CD4-positive, alpha-beta T cell treated with Interleukin-15 for 4 hours (primary cell): ENCODE measurements around the gene FAM120B.

Source experiments
- DNase-seq: peaks from one replicate; pipeline ENCODE4 v3.0.0-alpha.2; 2020; ENCODE audit warnings: low spot score

Gene FAM120B

DNA sequence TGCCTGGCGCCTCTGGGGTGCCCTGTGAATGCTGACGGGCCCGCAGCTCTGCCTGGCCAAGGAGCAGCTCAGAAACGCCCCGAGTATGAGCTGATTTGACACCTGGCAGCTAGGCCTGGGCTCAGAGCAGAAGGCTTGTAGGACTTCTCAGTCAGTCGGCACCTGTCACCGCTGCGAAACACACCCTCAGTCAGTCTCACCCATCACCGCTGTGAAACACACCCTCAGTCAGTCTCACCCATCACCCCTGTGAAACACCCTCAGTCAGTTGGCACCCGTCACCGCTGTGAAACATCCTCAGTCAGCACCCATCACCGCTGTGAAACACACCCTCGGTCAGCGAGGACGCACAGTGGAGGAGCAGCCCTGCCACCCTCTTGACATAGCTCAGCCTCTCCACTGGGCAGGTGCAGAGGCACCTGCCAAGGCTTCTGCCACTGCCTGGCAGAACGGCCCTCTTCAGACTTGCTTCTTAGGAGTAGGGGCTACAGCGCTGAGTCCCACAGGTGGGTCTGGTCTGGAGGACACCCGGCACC, 137.6 kb downstream of the FAM120B start:
- peak; percentile 9 for DNase-seq

DNA sequence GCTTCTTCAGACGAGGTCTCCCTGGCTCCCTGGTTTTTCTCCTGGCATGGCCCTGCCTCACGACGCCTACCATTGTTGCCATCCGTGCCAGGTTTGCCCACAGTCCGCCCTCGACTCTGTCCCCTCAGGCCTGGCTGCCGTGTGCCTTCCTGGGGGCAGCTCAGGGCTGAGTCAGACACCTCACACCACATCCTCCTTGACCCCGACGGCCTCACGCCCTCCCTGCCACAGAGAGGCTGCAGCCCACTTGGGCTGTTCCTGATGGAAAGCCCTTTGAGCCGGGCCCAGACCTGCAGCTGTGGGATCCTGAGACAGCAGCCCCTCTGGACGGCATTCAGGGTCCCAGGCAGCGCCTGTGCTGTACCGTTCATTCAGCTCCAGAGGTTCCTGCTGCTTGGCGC, 138.3 kb downstream of the FAM120B start:
- no peak for DNase-seq

GRCh38 chr6:170445487-170445886, 138.9 kb downstream of the FAM120B start:
- no peak for DNase-seq

- DNase-seq: no peak
Measured at GRCh38 chr6:170445971-170446370, 139.4 kb downstream of the FAM120B start.

DNA sequence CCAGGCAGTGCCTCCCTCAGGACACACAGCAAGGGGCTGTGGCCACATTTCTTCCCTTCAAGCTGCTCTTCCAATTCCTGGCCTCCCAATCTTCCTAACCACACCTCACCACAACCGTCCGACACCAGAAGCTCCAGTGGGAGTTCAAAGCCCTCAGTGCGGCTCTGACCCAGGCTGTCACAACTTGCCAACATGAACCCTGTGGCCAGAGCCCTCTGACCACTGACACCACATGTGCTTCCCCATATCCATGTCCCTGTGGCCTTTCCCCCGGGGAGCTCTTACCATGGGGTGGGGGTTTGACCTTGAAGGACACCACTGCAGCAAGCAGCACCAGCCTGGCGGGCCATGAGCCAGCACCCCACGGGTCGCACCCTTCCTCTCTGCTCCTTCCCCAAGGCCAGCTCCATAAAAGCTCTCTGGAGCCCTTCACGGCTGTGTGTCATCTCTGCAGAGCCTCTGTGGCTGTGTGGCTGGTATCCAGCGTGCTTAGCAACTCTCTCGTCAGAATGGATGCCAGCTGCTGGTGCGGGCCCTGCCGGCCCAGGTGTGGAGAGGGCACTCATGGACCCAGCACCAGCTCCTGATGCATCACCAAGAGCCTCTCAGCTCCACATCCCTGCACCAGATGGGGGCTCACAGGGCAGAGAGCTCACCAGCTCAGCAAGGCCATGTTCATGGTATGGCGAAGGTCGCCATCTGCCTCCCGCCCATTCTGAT, 140.4 kb downstream of the FAM120B start:
- DNase-seq: no peak

GRCh38 chr6:170447561-170447930, 141.0 kb downstream of the FAM120B start:
- DNase-seq: no peak

- DNase-seq: no peak
Measured at GRCh38 chr6:170448317-170448716, 141.8 kb downstream of the FAM120B start.

DNA sequence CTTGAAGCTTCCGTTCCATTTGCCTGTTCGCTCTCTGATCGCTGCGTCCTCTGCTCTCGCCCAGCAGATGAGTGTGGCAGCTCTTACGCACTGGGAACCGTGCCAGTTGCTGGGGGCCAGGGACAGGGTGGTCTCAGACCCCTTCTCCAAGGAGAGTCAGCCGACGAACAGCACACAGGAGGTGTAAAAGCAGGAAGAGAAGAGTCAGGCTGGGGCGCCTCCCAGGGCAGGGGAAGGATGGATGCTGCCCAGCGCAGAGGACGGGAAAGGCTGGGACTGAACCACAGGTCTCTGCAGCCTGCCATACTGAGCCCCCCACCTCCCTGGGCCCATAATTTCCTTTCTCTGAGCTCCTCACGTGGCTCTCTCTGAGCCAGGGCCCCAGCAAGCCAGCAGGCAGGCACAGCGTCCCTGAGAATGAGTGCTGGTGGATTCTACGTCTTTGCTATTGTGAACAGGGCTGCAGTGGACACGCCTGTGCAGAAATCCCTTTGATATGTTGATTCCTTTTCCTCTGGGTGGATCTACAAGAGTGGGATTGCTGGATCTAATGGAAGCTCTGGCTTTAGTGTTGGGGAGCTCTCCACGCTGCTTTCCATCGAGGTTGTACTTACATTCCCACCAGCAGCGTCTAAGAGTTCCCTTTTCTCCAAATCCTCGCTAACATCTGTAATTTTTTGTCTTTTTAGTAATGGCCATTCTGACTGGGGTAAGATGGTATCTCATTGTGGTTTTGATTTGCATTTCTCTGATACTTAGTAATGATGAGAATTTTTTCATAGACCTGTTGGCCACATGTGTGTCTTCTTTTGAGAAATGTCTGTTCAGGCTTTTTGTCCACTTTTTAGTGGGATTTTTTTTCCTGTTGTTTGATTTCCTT, 142.4 kb downstream of the FAM120B start:
- DNase-seq: no peak

DNA sequence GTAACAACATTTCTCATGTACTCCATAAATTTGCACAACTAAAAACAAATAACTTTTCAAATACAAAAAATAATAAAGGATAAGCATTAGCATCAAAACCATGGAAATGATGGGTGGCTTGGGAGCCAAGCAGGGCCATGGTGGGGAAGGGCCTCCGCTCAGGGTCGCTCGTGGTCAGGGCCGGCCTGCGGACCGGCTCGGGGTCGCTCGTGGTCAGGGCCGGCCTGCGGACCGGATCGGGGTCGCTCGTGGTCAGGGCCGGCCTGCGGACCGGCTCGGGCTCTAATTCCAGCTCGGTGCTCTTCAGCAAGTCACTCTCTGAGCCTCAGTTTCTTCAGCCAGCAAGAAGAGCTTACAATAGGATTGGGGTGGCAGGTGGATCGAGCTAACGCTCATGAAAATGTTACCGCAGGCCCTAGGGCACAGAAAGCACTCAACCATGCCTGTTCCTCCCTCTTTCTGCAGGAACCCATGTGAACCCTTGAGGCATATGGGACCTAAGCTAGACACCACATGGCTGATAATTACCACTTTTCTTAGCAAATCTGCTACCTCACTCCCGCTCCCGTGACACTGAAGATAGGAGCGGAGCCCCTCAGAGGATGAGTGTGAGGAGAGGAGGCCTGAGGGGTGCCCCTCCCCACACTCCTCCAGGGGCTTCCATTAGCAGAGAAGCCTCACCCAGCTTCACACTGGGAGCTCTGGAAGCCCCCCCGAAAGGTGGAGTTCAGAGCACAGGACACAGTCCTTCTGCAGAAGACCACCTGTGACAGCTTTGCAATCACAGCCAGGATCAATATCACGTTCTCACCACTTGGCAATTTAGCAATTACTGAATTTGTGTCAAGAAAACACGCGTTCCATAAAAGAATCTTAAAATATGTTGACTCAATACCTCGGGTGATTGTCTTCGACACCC, 143.5 kb downstream of the FAM120B start:
- no peak for DNase-seq

GRCh38 chr6:170450916-170451761, 144.6 kb downstream of the FAM120B start:
- no peak for DNase-seq

DNA sequence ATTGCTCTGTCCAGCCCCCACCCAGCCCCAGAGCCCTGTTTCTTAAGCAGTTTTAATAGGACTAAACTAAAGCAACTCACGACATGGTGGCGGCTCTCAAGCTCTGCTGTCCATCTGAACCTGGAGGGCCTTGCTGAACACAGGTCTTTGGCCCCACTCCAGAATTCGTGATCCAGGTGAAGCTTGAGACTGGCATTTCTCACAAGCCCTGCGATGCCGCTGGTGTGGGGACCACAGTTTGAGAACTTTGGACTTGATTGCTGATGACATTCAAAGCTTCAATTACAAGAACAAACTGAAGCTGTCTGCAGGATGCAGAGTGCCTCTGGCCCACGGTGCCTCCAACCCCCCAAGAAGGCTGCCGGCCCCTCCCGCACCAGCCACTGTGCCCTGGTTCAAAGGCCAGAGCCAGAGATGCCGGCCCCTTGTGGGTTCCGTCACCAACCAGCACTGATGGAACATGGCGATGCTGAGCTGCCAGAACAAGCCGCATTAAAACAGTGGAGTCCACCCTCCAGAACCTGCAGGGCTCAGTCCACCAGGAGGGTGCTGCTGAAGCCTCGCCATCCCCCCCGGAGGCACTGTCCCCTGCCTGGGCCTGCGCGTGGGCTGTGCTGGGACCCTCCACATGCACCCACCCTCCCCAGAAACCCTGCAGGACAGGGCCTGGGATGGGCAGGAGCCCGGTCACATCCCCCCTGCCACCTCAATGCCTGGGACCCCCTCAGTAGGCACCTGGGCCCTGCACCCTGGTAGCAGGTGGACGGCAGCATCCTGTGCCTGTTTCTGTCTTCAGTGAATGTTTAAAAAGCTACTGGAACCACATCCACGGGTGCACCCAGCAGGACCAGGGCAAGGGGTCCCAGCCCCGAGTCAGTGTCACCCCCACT, 145.4 kb downstream of the FAM120B start:
- no peak for DNase-seq

DNA sequence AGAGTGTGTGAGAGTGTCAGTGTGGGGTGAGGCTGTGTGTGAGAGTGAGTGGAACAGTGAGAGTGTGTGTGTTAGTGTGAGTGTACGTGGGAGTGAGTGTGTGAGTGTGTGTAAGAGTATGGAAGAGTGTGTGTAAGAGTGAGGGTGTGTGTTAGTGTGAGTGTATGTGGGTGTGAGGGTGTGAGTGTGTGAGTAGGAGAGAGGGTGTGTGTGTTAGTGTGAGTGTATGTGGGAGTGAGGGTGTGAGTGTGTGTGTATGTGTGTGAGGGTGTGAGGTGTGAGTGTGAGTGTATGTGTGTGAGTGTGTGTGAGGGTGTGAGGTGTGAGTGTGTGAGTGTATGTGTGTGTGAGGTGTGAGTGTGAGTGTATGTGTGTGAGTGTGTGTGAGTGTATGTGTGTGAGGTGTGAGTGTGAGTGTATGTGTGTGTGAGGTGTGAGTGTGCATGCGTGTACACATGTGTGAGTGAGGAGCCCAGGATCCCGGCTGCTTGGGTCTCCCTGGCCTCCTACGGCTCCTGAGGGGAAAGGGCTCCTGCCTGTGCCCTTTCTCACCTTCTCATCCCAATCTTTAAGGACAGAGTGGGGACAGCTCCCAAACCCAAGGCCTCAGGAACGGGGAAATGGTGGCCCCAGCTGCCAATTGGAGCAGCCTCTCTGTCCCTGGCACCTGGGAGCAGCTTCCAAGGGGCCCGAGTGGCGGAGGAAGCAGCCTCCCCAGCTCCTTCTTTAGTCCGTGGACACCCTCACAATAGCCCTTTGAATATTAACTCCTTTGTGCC, 146.4 kb downstream of the FAM120B start:
- DNase-seq: no peak

DNA sequence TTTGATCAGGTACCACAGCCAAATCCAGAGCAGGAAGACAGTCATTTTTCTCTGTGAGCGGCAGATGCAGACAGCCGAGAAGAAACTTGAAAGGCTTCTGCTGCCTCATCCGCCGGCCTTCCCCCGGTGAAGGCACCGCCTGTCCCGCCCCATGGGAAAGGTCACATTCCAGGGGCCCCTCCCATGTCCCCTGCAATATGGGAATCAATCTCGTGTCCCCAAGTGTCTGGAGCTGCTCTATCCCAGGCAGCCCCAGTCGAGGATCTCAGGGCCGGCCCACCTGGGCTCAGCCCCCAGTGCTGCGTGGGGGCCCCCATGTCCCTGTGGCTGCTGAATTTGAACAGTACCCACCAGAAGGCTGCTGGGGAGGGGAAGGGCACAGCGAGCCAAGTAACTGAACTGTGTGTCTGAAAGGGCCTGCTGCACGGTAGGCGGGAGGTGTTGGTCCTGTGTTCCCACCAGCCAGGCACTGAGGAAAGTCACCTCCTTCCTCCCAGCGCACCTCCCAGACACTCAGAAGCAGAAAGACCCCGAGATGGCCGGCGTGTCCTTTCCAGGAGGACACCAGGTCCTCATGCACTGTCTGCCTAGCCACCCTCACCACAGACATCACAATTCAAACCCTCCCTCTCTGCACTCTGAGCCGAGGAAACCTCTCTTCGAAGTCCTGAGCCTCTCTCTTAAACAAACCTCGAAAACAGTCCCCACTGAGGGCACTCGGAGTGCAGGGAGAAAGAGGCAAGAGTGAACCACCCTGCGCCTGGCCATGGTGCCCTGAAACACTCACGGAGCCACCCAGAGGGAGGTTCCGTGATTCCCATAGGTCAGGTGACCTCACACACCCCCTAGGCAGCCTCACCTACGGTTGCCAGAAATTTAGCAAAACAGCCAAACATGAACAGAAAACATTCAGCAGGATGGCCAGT, 147.3 kb downstream of the FAM120B start:
- no peak for DNase-seq

DNA sequence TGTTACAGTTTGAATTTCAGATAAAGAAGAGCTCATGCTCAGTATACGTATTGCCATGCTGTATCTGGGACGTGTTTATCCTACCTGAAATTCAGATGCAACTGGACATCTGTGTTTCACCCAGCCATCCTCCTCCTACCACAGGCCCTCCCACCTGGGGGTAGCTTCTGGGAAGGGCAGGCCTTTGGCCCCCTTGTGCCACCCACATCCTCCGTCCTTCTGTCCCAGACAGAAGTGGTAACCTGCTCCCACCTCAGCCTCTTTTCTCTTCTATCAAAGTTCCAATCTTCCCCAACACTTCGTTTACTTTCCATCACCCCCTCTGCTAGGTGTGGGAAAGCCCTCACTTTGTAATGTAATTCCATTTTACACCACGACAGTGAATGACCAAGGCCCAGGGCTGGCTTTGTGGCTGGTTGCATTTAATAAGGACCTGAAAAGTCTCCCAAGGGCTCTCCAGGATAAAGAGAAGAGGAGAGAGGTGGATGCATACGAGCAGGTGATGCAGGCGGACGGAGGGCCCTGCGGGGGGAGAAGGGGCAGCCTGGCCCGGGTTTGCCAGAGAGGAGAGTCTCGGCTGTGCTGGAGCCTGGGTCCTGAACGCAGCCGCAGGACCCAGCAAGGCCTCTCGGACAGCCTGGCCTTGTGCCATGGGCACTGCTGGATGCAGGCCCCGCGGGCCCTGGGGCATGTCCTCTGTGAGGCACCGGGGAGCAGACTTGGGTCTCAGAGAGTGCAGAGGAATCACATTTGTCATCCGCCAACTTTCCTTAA, 148.1 kb downstream of the FAM120B start:
- no peak for DNase-seq

- DNase-seq: no peak
Measured at GRCh38 chr6:170455335-170455979, 148.9 kb downstream of the FAM120B start.

GRCh38 chr6:170456334-170456733, 149.8 kb downstream of the FAM120B start:
- DNase-seq: no peak
